Activated CD4-positive, alpha-beta memory T cell treated with anti-CD3 and anti-CD28 coated beads, Interleukin-2, amount 10 ng/mL, durations not matched to agents 7 days and 5 days (primary cell): ENCODE data around the gene GPNMB. TPM values are rescaled to one million over a fixed set of nuclear protein-coding genes. Genes with fewer than 3 reads are reported as not detected.
A peak's percentile ranks its signal among the peaks of the same experiment; 100 is the strongest.

Experiments used
- CTCF ChIA-PET: fragments of 350-600 bp; sonication (Branson Sonifier 250); formaldehyde crosslinking; loops from one replicate; lab custom pipeline; 2021; ENCODE audit warnings: antibody characterized with exemption, inconsistent platforms; lab: Charles Lee
- POLR2A ChIA-PET: fragments of 350-600 bp; sonication (Branson Sonifier 250); formaldehyde crosslinking; loops from one replicate; lab custom pipeline; 2021; ENCODE audit warnings: antibody characterized with exemption; lab: Charles Lee
- DNase-seq: peaks from one replicate; pipeline ENCODE4 v3.0.0-alpha.2; 2020
- H3K27ac Mint-ChIP-seq: one replicate; pipeline ENCODE4 v1.8.0; 2021; ENCODE audit warnings: mild to moderate bottlenecking, mixed read lengths
- H3K27me3 Mint-ChIP-seq: one replicate; pipeline ENCODE4 v1.8.0; 2021; ENCODE audit warnings: mixed read lengths
- H3K36me3 Mint-ChIP-seq: one replicate; pipeline ENCODE4 v1.8.0; 2021; ENCODE audit warnings: low read depth, mixed read lengths
- H3K4me1 Mint-ChIP-seq: one replicate; pipeline ENCODE4 v1.8.0; 2021; ENCODE audit warnings: mixed read lengths
- H3K4me3 Mint-ChIP-seq: one replicate; pipeline ENCODE4 v1.8.0; 2021; ENCODE audit warnings: mild to moderate bottlenecking, mixed read lengths
- H3K9me3 Mint-ChIP-seq: one replicate; pipeline ENCODE4 v1.8.0; 2021; ENCODE audit warnings: mixed read lengths
- total RNA-seq, 2 experiments: library from RNA; stranded (reverse); gene quantifications; one replicate each; pipeline ENCODE4 v1.2.3, GENCODE V29; 2021

The GPNMB gene
- total RNA-seq, 2 experiments from 2014 or later, result 0.28 to 0.38 TPM

DNA sequence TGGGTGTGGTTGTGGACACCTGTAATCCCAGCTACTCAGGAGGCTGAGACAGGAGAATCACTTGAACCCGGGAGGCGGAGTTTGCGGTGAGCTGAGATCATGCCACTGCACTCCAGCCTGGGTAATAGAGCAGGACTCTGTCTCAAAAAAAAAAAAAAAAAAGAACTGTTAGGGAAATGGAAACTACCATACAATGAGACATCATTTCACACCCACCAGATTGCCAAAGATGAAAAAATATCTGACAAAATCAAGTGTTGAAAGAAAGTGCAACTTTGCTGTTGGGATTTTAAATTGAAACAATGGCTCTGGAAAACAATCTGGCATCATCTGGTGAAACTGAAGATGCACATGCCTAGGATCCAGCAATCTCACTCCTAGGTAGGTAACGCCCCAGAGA is 36.5 kb downstream of the GPNMB start:
- Mint-ChIP-seq H3K27me3 (no peaks in the 10 kb centered on the region), H3K4me3 (no peak overlapping the region), H3K27ac (no peak overlapping the region), H3K36me3 (no peaks in the 10 kb centered on the region), H3K9me3 (no peaks in the 10 kb centered on the region), H3K4me1 (peaks cover 8% of the 10 kb centered on the region)
- ChIA-PET POLR2A (no interaction called here), CTCF (interaction anchor here (2.0 kb wide), 1 partner anchor 10 kb away, joined by 13 read pairs; no protein-coding TSS in a partner anchor)
- DNase-seq, result no peak

- no peaks in the 10 kb centered on the region for H3K36me3 Mint-ChIP-seq
- H3K9me3 Mint-ChIP-seq, result no peaks in the 10 kb centered on the region
- H3K27ac Mint-ChIP-seq, result no peak overlapping the region
- peaks cover 9% of the 10 kb centered on the region for H3K4me1 Mint-ChIP-seq
- H3K4me3 Mint-ChIP-seq, result no peak overlapping the region
- no peak for DNase-seq
- ChIA-PET CTCF (interaction anchor here (1.6 to 2.4 kb wide), 2 partner anchors 8 to 12 kb away, joined by 6 to 7 read pairs; no protein-coding TSS in a partner anchor), POLR2A (no interaction called here)
- H3K27me3 Mint-ChIP-seq, result no peaks in the 10 kb centered on the region
Measured at GRCh38 chr7:23284871-23285270, 38.3 kb downstream of the GPNMB start.

DNA sequence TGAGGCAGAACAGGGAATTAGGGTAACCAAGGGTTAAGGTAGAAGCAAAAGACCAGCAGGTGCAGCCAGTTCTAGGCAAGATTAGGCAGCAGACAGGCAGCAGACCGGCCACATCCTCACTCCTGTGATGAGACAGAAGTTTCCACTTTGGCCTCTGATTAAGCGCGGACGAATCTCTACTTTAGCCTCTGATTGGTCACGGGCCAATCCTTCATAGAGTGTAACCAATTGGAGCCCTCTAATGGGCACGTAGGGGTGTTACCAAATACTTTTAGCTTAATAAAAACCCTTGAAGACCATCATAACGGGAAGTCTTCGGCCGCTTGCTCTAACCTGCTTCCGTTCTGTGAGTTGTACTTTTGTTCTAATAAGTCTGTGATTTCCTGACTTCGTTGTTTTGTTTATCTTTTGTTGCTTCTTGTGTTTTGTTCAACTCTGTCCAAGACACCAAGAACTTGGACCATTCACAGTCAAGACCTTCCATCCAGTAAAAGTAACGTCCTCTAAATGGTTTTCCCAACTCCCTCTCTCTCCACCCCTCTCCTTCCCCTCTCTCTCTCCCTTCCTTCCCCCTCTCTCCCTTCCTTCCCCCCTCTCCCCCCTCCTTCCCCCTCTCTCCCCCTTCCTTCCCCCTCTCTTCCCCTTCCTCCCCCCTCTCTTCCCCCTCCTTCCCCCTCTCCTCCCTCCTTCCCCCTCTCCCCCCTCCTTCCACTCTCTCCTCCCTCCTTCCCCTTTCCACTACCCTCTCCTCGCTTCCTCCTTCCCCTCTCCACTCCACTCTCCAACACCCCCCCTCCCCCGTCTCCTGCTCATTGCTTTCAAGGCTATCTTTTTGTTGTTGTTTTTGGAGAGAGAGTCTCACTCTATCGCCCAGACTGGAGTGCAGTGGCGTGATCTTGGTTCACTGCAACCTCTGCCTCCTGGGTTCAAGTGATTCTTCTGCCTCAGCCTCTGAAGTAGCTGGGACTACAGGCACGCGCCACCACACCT is 39.4 kb downstream of the GPNMB start:
- H3K4me1 Mint-ChIP-seq, result peaks cover 9% of the 10 kb centered on the region
- DNase-seq, result no peak
- POLR2A ChIA-PET, result no interaction called here
- CTCF ChIA-PET, result interaction anchor here (0.7 to 2.4 kb wide), 5 partner anchors 10 to 177 kb away, joined by 3 to 7 read pairs (median 4); no protein-coding TSS in a partner anchor
- no peaks in the 10 kb centered on the region for H3K9me3 Mint-ChIP-seq
- no peaks in the 10 kb centered on the region for H3K36me3 Mint-ChIP-seq
- no peaks in the 10 kb centered on the region for H3K27me3 Mint-ChIP-seq
- no peak overlapping the region for H3K4me3 Mint-ChIP-seq
- no peak overlapping the region for H3K27ac Mint-ChIP-seq

DNA sequence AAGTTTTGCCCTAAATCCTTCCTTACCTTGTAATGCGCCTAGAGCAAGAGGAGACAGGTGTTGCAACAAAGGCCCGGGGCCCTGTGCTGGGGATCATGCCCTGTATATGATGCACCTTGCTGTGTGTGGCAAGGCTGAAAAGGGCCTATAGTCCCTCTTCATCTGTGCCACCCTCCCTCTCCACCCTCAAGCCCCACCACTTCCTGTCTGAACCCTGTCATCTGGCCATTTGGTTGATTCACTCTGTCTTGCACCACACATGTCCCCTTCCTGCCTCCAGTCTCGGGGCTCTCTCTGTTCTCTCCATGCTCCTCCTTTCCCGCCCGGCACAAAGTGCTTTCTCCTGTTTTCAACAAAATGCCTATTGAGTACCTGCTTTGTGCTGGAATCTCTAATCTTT is 41.0 kb downstream of the GPNMB start:
- H3K4me1 Mint-ChIP-seq, result peaks cover 9% of the 10 kb centered on the region
- H3K4me3 Mint-ChIP-seq, result no peak overlapping the region
- ChIA-PET POLR2A (interaction anchor here (1.7 kb wide), 1 partner anchor 11 kb away, joined by 5 read pairs; the partner anchor contains the start of gene MALSU1), CTCF (no interaction called here)
- DNase-seq, result peak; percentile 38
- no peak overlapping the region for H3K27ac Mint-ChIP-seq
- H3K36me3 Mint-ChIP-seq, result no peaks in the 10 kb centered on the region
- no peaks in the 10 kb centered on the region for H3K27me3 Mint-ChIP-seq
- no peaks in the 10 kb centered on the region for H3K9me3 Mint-ChIP-seq

GRCh38 chr7:23290993-23291392 is 44.4 kb downstream of the GPNMB start:
- POLR2A ChIA-PET, result interaction anchor here (1.0 kb wide), 1 partner anchor 14 kb away, joined by 3 read pairs; no protein-coding TSS in a partner anchor
- Mint-ChIP-seq H3K27me3 (no peaks in the 10 kb centered on the region), H3K4me1 (peaks cover 9% of the 10 kb centered on the region), H3K27ac (no peak overlapping the region), H3K36me3 (no peaks in the 10 kb centered on the region), H3K4me3 (no peak overlapping the region), H3K9me3 (no peaks in the 10 kb centered on the region)
- DNase-seq, result no peak
- CTCF ChIA-PET, result interaction anchor here (1.6 kb wide), 1 partner anchor 18 kb away, joined by 5 read pairs; no protein-coding TSS in a partner anchor

- POLR2A ChIA-PET, result no interaction called here
- no peaks in the 10 kb centered on the region for H3K9me3 Mint-ChIP-seq
- CTCF ChIA-PET, result interaction anchor here (1.6 kb wide), 1 partner anchor 19 kb away, joined by 5 read pairs; no protein-coding TSS in a partner anchor
- no peak overlapping the region for H3K27ac Mint-ChIP-seq
- no peak for DNase-seq
- no peak overlapping the region for H3K4me3 Mint-ChIP-seq
- no peaks in the 10 kb centered on the region for H3K36me3 Mint-ChIP-seq
- H3K4me1 Mint-ChIP-seq, result peaks cover 9% of the 10 kb centered on the region
- H3K27me3 Mint-ChIP-seq, result no peaks in the 10 kb centered on the region
Measured at GRCh38 chr7:23291957-23292560, 45.5 kb downstream of the GPNMB start.

DNA sequence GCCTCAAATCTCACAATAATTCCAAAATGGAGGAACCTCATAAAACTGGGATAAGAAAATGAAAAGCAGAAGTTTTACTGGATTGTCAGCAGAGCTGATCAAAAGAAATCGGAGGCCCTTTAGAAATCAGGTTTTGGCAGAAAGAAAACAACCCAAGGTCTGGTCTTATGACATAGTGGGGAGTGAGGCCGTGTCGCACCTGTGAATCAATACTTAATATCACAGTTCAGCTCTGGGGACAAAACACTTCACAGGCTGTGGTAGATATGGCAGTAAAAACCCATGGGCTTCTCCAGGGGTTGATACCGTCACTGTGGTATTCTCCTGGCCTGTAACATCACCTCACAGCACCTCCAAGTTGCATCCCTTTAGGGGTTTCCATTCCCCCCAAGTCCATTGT is 46.0 kb downstream of the GPNMB start:
- ChIA-PET POLR2A (no interaction called here), CTCF (interaction anchor here (1.6 kb wide), 1 partner anchor 20 kb away, joined by 5 read pairs; no protein-coding TSS in a partner anchor)
- Mint-ChIP-seq H3K4me1 (peaks cover 6% of the 10 kb centered on the region), H3K27me3 (no peaks in the 10 kb centered on the region), H3K9me3 (no peaks in the 10 kb centered on the region), H3K4me3 (no peak overlapping the region), H3K27ac (no peak overlapping the region), H3K36me3 (no peaks in the 10 kb centered on the region)
- no peak for DNase-seq

- Mint-ChIP-seq H3K9me3 (no peaks in the 10 kb centered on the region), H3K4me3 (no peak overlapping the region), H3K4me1 (no peaks in the 10 kb centered on the region), H3K36me3 (peaks cover 5% of the 10 kb centered on the region), H3K27ac (no peak overlapping the region), H3K27me3 (no peaks in the 10 kb centered on the region)
- ChIA-PET CTCF (interaction anchor here (1.7 kb wide), 1 partner anchor 21 kb away, joined by 5 read pairs; no protein-coding TSS in a partner anchor), POLR2A (no interaction called here)
- DNase-seq, result no peak
Measured at GRCh38 chr7:23293500-23294073, 47.0 kb downstream of the GPNMB start.

DNA sequence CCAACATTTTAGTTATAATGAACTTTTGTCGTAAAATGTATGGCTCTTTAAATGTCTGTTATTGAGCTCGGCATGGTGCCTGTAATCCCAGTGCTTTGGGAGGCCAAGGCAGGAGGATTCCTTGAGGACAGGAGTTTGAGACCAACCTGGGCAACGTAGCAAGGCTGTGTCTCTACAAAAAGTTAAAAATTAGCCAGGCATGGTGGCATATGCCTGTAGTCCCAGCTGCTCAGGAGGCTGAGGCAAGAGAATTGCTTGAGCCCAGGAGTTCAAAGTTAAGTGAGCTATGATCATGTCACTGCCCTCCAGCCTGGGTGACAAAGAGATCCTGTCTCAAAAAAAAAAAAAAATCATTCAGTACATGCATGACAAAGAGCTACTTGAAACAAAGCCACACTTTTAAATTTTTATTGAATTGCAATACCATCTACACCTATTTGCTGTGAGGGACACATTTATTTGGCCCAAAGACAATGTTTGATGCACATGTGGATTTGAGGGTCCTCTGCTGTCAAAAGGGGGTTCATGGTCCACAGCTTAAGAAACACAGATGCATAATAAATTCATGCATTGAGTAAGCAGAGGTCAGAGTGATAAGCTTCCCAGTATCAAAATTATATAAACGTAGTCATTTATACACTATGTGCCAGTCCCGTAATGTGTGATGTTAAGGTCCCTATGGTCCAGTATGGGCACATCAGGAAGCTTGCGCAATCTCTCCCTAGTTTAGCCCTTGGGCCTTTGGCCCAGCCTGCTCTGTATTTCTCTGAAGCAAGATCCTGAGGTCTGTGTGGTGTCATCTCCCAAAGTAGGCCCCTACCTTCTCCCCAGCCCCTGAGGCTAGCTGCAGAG is 48.2 kb downstream of the GPNMB start:
- ChIA-PET POLR2A (no interaction called here), CTCF (interaction anchor here (0.5 to 1.7 kb wide), 3 partner anchors 22 to 231 kb away, joined by 3 to 5 read pairs (median 5); no protein-coding TSS in a partner anchor)
- Mint-ChIP-seq H3K27ac (no peak overlapping the region), H3K27me3 (no peaks in the 10 kb centered on the region), H3K4me3 (no peak overlapping the region), H3K36me3 (peaks cover 5% of the 10 kb centered on the region), H3K4me1 (peaks cover 6% of the 10 kb centered on the region), H3K9me3 (no peaks in the 10 kb centered on the region)
- no peak for DNase-seq

DNA sequence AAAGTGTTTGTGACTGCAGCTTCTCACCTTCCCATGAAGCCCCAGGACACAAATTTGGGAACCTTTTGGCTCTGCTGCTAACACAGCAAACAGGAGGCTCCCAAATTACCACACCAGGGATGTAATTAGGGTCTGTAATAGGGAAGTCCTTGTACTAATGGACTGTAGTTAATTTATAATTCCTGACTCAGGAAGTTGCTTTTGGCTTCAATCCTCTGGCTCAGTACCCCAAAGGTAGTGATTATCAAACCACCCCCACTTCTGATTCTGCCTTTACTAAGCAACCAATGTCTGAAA is 48.8 kb downstream of the GPNMB start:
- Mint-ChIP-seq H3K27me3 (no peaks in the 10 kb centered on the region), H3K4me3 (no peak overlapping the region), H3K4me1 (peaks cover 12% of the 10 kb centered on the region), H3K9me3 (no peaks in the 10 kb centered on the region), H3K36me3 (peaks cover 5% of the 10 kb centered on the region), H3K27ac (no peak overlapping the region)
- CTCF ChIA-PET, result interaction anchor here (1.7 kb wide), 1 partner anchor 22 kb away, joined by 5 read pairs; no protein-coding TSS in a partner anchor
- DNase-seq, result no peak
- POLR2A ChIA-PET, result no interaction called here

DNA sequence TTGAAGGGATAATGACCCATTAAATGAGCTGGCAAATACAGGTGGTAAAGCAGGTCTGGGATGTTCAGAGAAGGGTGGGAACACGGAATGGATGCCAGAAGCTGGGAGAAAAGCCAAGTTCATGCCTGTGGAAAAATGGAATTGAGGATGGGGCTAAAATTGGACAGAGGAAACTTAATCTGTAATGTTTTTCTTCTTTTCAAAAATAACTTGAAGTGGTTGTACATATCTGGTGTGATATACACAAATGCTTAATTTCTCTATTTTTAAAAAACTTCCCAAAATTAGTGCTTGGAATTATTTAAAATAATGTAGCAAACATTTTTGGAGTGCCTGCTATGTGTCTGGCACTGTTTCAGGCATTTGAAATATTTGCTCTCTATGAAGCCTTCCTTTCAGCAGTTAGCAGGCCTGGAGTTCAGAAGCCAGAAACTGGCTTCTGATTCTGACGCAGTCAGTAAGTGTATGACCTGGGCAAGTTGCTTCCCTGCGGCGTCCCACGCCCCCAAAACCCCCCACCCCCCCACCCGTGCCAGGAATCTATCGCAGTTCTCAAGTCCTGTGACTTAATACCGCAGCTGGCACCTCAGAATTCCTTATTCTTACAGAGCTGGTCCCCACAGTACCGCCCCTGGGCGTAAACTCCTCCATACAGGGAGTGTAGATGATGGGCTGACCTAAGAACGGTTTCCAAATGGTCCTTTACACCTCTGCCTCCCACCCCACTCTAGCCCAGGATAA is 51.7 kb downstream of the GPNMB start:
- no peaks in the 10 kb centered on the region for H3K27me3 Mint-ChIP-seq
- peak overlapping the region; percentile 96 for H3K4me3 Mint-ChIP-seq
- H3K9me3 Mint-ChIP-seq, result no peaks in the 10 kb centered on the region
- peaks cover 22% of the 10 kb centered on the region for H3K36me3 Mint-ChIP-seq
- peaks cover 30% of the 10 kb centered on the region for H3K4me1 Mint-ChIP-seq
- H3K27ac Mint-ChIP-seq, result peak overlapping the region; percentile 91
- CTCF ChIA-PET, result interaction anchor here (1.0 to 2.3 kb wide), 4 partner anchors 25 to 249 kb away, joined by 3 to 11 read pairs (median 5); no protein-coding TSS in a partner anchor
- DNase-seq, result no peak
- POLR2A ChIA-PET, result interaction anchor here (0.9 to 2.1 kb wide), 17 partner anchors 10 to 241 kb away, joined by 3 to 8 read pairs (median 5); partner anchors contain the start of gene NUP42
